Osteocyte (in vitro differentiated cells): ENCODE data around the gene BASP1. TPM values are rescaled to one million over a fixed set of nuclear protein-coding genes. Genes with fewer than 3 reads are reported as not detected.
A peak's percentile ranks its signal among the peaks of the same experiment; 100 is the strongest.

ENCODE experiments used
- DNase-seq: peaks from one replicate; pipeline ENCODE4 v3.0.0; 2021; ENCODE audit warnings: mixed read lengths; ENCODE audit not compliant: unreplicated experiment; ENCODE audit errors: extremely low spot score
- H3K27ac Mint-ChIP-seq: one replicate; pipeline ENCODE4 v1.8.0; 2021; ENCODE audit warnings: mild to moderate bottlenecking, mixed read lengths; ENCODE audit not compliant: unreplicated experiment
- H3K27me3 Mint-ChIP-seq: one replicate; pipeline ENCODE4 v1.8.0; 2021; ENCODE audit warnings: mixed read lengths; ENCODE audit not compliant: unreplicated experiment
- H3K36me3 Mint-ChIP-seq: one replicate; pipeline ENCODE4 v1.8.0; 2021; ENCODE audit warnings: mixed read lengths; ENCODE audit not compliant: unreplicated experiment
- H3K4me1 Mint-ChIP-seq: one replicate; pipeline ENCODE4 v1.8.0; 2021; ENCODE audit warnings: mixed read lengths; ENCODE audit not compliant: unreplicated experiment
- H3K4me3 Mint-ChIP-seq: one replicate; pipeline ENCODE4 v1.8.0; 2021; ENCODE audit warnings: mild to moderate bottlenecking, moderate library complexity, mixed read lengths; ENCODE audit not compliant: unreplicated experiment
- H3K9me3 Mint-ChIP-seq: one replicate; pipeline ENCODE4 v1.8.0; 2021; ENCODE audit warnings: mixed read lengths; ENCODE audit not compliant: unreplicated experiment
- CTCF ChIP-seq: fragments of 200-600 bp; sonication (generic); IDR thresholded peaks from 2 replicates; pipeline ENCODE4 v1.5.0; 2021; ENCODE audit warnings: antibody characterized with exemption, mild to moderate bottlenecking, moderate library complexity
- total RNA-seq: library from RNA; stranded (reverse); gene quantifications from 2 replicates; pipeline ENCODE4 v1.2.1, GENCODE V29; 2021

The BASP1 gene
- total RNA-seq, 1 donor from 2014 or later, result 212 TPM

GRCh38 chr5:17276445-17276844, 59.0 kb downstream of the BASP1 start:
- DNase-seq, result no peak
- Mint-ChIP-seq H3K27ac (no peak overlapping the region), H3K4me3 (no peak overlapping the region), H3K36me3 (peaks cover 28% of the 10 kb centered on the region), H3K4me1 (peaks cover 20% of the 10 kb centered on the region), H3K9me3 (peaks cover 3% of the 10 kb centered on the region), H3K27me3 (no peaks in the 10 kb centered on the region)
- TF ChIP-seq CTCF, result no peak

GRCh38 chr5:17277907-17278306, 60.5 kb downstream of the BASP1 start:
- Mint-ChIP-seq H3K4me3 (no peak overlapping the region), H3K36me3 (peaks cover 28% of the 10 kb centered on the region), H3K4me1 (peaks cover 31% of the 10 kb centered on the region), H3K27ac (no peak overlapping the region), H3K9me3 (peaks cover 3% of the 10 kb centered on the region), H3K27me3 (no peaks in the 10 kb centered on the region)
- no peak for TF ChIP-seq CTCF
- DNase-seq, result no peak

- H3K36me3 Mint-ChIP-seq, result peaks cover 28% of the 10 kb centered on the region
- H3K4me1 Mint-ChIP-seq, result peaks cover 27% of the 10 kb centered on the region
- TF ChIP-seq CTCF, result no peak
- DNase-seq, result no peak
- H3K4me3 Mint-ChIP-seq, result no peak overlapping the region
- no peak overlapping the region for H3K27ac Mint-ChIP-seq
- no peaks in the 10 kb centered on the region for H3K27me3 Mint-ChIP-seq
- H3K9me3 Mint-ChIP-seq, result peaks cover 3% of the 10 kb centered on the region
Measured at GRCh38 chr5:17278931-17279330, 61.5 kb downstream of the BASP1 start.

- no peak for DNase-seq
- H3K9me3 Mint-ChIP-seq, result peaks cover 3% of the 10 kb centered on the region
- H3K27ac Mint-ChIP-seq, result no peak overlapping the region
- peaks cover 28% of the 10 kb centered on the region for H3K36me3 Mint-ChIP-seq
- no peak overlapping the region for H3K4me3 Mint-ChIP-seq
- no peak for TF ChIP-seq CTCF
- peaks cover 27% of the 10 kb centered on the region for H3K4me1 Mint-ChIP-seq
- no peaks in the 10 kb centered on the region for H3K27me3 Mint-ChIP-seq
Measured at GRCh38 chr5:17279487-17279886, 62.1 kb downstream of the BASP1 start.

GRCh38 chr5:17282283-17283120, 65.1 kb downstream of the BASP1 start:
- Mint-ChIP-seq H3K4me3 (peak overlapping the region; percentile 16), H3K9me3 (peaks cover 3% of the 10 kb centered on the region), H3K27ac (peak overlapping the region; percentile 36)

More at GRCh38 chr5:17282283-17283120, 65.1 kb downstream of the BASP1 start:
- Mint-ChIP-seq H3K27me3 (no peaks in the 10 kb centered on the region), H3K36me3 (peaks cover 5% of the 10 kb centered on the region), H3K4me1 (peaks cover 24% of the 10 kb centered on the region)
- no peak for TF ChIP-seq CTCF
- DNase-seq, result no peak
